Stimulated activated CD4-positive, alpha-beta T cell treated with anti-CD3 and anti-CD28 coated beads, TNF-alpha, amount 100 ng/mL, for 24 hours (primary cell): ENCODE results near the gene CCDC197.

ENCODE experiments used
- DNase-seq, 3 experiments: peaks; one replicate each; pipeline ENCODE4 v3.0.0-alpha.2; 2020; ENCODE audit warnings: low read depth in 3 of 3

The CCDC197 gene

DNA sequence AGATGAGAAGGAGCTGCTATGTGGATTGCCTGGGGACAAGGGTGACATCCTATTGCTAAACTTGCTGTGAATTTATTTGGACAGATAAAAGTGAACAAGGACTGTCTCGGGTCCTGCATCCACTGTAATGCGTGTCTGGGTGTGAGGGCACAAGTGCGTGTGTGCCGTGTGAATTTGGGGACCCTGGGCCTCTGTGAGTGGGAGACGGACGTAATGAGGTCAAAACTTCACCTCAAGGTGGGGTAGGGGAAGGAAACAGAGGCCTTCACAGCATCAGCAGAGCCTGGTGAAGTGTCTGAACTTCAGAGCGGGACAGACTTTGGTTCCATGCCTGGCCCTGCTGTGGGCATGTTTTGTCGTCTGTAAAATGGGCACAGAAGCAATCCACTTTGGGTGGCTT, 35.5 kb upstream of the CCDC197 start:
- no peak for DNase-seq

DNA sequence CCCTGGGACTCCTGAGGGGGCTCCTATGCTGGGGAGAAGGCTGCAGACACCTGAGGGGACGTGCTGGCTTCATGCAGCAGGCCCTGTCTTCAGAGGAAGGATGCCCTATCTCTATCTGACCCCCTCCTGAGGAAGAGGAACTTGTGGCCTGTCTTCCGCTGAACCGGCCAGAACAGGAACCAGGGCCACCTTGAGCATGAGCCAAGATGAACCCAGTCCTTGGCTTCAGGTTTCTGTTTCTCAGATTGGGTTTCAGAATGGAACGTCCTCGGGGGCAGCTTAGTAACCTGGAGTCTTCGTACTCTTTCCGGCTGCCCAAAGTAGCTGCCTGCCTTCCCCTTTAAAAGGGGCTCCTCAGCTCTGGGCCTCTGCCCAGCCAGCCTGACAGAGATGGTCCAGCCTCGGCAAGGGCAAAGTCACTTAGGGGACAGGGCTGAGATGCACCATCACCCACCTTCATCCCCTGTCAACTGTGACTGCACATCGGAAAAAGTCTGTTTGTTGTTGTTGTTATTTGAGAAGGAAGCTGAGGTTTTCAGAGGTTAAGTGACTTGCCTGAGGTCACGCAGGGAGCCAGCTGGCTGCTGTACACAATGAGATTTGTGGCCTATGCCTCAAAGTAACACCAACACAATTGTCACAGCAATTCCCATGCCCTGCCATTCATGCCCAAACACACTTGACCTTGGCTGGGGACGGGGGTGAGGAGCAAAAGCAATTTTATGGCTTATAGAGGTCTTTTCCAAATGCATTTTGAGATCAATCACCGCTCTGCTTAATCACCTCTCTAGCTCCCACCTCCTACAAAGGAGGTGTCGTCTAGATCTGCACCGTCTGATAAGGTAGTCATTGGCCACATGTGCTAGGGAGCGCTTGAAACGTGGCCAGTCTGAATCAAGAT, 34.1 kb upstream of the CCDC197 start:
- DNase-seq: no peak

DNA sequence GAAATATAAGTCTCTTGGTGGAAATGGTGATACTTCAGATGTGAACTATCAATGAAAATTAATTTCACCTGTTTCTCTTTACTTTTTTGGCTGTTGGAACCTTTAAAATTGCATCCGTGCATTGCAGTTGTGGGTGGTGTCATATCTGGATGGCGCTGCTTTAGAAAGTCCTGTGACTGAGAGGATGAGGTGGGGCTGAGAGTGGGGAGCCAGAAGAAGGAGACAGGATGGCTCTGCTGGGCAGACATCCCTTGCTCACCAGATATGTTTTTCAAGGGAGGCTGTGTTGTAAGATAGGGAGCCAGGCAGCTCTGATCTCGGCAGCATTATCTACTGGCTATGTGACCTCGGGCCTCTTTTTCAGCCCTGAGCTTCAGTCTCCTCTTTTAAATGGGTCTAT, 33.4 kb upstream of the CCDC197 start:
- no peak for DNase-seq

DNA sequence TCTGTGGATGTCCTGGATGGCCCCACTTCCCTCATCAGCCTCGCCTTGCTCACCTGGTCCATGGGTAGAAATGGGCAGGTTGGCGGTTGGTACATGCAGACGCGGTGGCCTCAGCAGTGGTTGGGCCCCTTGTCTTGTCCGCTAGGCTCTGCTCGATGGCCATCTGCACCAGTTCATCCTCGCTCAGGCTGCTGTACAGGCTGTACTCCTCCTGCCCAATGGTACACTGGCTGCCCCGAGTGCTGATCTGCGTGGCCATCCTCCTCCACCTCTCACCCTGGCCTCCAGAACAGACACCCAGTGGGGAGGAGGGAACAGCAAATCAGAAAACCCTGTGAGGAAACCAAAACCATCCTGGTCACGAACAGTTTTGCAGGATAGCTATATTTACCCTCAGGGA, 32.8 kb upstream of the CCDC197 start:
- no peak for DNase-seq

DNA sequence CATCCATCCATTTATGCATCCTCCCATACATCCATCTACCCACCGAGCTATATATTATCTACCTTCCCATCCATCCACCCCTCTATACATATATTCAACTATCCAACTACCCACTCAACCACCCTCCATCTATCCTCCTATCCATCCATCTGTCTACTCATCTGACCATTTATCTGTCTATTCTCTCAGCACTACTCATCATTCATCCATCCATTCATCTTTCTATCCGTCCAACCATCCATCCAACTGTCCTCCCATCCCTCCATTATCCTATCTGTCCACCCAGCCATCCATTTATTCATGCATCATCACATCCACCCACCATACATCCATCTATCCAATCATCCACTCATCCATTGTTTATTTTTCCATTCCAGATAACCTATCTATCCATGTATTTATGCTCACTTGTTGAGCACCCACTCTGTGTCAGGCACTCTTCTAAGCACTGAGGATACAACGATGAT, 32.2 kb upstream of the CCDC197 start:
- no peak for DNase-seq

DNA sequence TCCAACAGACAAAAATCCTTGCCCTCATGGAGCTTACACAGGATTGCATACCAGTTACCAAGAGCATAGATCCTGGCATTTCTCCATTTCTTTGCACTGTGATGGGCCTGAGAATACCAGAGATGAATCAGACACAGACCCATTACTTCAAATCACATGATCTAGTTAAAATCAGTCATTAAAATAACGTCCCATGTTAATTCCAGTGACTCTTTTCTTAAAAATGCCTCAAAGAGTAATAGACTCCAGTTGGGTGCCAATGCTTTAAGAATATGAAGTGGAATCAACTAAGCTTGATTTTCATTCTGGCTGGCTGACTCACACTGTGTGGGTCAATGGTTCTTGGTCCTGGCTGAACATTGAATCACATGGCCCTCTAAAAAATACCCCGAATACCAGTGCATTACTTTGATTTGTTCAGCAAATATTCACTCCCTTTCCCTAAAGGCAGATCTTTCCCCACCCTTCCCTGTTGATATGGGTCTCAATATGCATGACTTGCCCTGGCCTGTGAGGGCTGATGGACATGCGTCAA, 31.7 kb upstream of the CCDC197 start:
- DNase-seq: no peak

DNA sequence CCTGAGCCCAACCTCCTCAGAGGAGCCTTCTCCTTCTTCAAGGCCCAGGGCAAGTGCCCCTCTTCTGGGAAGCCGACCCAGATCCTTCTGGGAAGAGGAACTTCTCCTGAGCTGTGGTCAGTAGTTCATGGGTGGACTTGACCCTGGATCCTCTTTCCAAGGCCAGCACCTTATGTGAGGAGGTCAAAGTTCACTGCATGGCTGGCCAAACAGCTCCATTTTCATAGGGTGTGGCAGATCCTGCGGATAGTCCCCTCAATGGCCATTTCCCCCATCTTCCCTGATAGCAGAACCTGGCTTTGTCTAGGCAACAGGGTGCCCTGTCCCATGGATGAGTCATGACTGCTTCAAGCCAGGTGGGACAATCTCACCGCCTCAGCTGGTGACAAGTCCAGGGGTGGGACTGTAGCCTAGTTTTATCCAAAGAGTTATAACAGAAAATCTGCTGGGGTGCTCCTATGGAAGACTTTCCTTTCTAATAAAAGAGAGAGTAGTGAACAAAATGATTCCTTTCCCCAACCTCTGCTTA, 31.1 kb upstream of the CCDC197 start:
- DNase-seq: no peak

DNA sequence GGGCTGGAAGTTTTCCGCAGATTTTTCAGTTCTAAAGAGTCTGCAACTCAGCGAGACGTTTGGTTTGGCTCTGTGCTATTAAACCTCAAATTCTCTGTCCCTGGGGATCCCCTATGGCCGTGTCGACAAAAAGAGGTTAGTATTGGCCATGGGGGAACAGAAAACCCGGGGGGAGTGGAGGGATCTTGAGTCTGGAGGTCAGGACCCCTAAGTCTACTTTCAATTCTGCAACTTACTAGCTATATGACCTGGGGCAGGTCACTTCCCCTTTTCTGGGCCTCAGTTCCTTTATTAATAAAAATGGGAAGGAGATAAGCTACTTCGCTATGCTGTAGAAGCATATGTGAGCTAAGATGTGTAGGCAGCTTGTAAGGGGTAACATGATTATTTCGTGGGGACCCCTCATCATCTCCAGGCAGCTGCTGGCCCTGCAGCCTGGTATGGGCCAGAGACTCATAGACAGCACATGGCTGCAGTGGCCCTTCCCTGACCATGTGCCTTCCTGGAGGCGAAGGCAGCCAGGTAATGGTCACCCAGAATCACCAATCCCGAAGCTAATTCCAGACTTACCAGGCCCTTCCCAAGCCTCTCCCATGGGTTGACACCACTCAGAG, 29.4 kb upstream of the CCDC197 start:
- no peak for DNase-seq

DNA sequence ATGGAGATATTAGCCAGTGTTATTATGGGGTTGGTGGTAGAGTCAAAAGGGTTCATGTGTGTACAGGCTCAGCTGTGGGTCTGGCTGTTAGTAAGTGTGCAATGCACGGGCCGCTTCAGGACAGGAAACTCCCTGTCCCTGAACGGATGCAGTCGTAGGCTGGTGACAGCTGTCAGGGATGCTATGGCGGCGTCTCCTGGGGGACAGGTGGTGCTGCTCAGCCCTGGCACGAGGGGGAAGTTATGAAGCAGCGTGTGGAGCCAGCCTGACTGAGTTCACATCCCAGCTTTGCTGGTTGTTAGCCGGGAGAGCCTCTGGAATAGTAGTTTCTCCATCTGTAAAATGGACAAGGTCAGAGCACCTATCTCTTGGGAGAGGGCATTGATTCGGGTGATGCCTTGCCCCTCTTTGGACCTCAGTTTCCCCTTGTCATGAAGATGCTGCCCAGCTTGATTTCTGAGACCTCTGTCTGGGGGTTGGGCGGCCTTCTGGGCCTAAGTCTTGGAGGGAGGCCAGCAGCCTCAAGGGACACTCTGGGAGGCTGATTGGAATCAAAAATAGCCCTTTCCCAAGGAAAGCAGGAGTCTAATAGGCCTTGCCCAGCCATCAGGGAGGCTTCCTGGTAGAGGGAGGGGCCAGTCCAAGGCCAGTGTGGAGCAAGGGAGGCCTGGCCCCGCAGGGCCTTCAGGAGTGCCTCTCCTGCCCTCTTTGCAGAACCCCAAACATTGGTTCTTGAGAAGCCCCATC, 27.8 kb upstream of the CCDC197 start:
- no peak for DNase-seq

DNA sequence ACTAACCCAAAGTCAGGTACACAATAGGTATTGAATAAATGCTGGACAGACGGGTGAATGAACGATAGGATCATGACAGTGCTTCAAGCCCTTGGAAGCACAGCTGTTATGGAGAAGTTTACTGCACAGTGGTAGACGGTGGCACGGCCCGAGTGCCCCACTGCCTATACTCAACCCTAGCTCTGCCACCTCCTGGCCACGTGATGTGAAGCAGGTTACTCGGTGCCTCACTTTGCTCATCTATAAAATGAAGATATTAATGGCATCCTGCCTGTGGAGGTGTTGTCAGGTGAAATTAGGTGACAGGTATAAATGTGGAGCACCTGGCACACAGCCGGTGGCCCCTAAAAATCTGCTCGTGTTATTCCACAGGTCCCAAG, 26.5 kb upstream of the CCDC197 start:
- peak in 1 of 3 experiments; percentile 63 for DNase-seq

DNA sequence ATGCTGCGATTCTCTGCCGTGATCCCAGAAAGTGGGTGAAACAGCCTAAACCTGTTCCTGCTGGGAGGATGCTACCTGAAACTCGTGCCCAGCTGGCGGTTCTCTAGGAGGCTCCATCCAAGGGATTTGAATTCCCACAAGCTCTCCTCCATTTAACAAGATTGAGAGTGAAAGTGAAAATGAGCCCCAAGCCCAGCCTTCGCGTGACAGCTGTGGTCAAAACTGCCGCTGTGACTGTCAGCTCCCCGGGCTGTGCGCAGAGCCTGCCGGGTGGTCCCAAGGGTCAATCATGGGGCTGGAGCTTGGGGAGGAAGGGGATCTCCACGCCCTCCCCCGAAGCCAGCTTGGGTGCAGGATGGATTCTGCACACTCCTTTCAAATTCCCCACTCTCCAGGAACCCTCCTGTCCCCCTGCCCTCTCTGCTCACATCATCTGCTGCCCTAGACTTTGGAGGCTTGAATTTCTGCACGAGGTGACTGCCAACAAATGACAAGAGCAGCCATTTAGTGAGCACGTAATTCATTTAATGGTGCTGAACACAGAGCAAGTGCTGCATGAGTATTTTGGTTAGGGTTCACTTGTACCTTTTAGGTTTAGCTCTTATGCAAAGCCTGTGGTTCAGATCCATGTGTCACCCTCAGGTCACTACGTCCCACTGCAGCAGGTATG, 26.0 kb upstream of the CCDC197 start:
- DNase-seq: peak in 1 of 3 experiments; percentile 66

DNA sequence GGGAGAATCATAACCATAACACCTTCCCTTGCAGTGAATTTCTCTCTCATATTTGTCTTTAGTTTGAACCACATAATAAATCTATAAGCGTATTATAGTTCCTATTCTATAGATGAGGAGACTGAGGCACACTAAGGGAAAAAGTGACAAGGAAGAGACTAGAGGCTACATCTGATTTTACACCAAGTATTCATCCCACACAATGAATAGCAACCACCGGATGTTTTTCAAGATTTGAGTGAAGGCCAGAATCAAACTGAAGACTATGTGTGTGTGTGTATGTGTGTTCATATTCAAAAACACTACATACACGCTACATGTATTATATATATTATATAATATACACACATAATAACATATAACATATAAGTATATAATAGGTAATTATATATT, 25.5 kb upstream of the CCDC197 start:
- no peak for DNase-seq

DNA sequence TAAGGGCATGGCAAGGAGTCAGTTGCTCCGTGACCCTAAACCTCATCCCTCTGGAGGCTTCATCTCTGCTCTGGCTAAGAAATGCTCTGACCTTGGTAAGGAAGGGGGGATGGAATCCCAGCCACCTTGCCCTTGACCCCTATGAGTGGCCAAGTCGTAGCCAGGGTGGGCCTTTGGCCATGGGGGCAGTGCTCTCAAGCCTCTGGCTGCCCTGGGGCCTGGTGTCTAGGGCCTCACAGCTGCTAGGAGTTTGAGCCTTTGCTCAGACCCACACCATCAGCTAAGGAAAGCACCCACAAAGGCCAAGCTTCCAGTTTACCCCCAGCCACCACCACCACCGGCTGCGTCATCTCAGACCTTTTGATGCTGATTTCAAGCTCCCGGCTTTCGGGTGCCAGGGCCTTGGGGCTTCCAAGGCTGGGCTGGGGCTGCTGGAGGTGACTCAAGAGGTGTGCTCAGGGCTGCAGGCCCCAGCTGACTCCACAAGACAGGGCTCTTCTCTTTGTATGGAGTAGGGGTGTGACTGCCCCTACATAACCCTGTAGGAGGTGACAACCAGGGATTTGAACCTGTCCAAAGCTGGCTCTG, 24.4 kb upstream of the CCDC197 start:
- DNase-seq: no peak

DNA sequence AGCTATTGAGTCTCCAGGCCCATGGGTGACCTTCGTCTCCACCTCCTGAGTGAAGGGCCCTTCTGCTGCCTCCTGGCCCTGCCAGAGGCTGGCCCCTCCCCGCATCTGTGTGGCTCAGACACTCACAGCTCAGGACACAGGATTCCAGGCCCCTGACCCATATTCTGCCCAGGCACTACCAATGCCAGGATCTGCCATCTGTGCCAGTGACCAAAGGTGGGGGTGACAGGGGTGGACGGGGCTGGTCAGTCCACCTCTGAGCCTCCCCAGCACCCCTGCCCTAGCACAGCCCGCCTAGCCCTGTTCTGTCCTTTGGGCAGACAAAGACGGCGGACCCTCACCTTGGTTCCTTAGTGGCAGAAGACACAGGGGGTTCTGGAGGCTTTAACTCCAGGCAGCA, 23.5 kb upstream of the CCDC197 start:
- DNase-seq: no peak

DNA sequence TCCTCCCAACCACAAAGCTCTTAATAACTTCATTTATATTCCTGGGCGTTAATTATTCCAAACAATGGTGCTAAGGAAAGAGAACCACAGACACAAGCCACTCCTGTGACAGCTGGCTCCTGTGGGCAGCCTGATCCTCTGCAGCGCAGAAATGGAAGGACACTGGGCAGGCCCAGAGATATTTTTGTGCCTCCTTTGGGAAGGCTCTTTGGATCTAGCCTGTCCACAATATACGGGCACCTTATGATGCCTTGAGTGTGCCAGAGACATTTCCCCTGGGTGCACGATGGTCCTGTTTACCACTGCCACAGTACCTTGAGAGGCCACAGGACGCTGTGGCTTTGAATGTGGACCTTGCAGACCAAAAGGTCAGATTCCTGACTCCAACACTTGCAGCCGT, 22.8 kb upstream of the CCDC197 start:
- DNase-seq: no peak

DNA sequence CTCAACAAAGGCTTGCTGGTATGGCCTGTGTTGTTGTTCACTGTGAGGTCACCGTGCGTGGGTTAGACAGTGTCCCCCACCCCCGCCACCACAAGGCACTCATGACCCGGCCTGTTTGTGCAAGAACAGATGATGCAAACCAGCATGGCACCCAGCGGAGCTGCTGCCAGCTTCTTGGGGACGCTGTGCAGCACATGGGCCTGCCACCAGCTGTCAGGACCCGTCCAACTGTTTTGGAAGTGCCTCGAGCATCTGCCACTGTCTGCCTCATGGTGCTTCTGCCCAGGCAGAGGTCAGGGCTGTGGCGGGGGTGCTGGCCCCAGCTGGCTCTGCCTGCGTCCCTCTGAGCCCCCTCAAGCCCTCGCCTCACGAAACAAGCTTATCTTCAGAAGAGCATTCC, 22.3 kb upstream of the CCDC197 start:
- no peak for DNase-seq

DNA sequence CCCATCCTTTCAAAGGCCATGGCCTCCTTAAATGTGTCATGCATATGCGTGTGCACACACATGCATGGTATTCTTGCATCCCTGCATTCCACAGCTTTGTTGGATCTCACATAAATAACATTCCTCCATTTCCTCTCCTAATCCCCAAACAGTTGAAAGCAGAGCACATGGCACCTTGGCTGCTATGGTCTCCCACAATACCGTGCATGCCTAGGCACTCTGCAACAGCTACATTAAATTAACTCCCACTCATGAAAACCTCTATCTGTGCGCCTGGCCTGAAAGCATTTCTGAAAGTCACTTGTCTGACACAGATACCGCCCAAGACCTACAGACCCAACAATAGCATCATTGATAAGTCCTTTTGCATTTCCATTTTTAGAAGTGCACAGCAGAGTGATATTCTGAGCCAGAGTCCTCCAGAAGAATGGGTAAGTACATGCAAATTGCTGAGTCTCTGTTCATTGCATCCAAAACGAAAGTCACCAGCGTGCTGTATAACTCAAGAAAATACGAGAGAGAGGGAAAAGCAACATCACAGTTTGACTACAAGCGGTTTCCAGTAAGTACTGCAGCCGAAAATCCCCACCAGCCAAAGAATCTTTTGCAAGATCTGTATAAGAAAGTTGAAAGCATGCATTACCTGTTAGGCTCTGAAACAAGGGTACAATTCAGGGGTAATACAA, 21.2 kb upstream of the CCDC197 start:
- DNase-seq: no peak

DNA sequence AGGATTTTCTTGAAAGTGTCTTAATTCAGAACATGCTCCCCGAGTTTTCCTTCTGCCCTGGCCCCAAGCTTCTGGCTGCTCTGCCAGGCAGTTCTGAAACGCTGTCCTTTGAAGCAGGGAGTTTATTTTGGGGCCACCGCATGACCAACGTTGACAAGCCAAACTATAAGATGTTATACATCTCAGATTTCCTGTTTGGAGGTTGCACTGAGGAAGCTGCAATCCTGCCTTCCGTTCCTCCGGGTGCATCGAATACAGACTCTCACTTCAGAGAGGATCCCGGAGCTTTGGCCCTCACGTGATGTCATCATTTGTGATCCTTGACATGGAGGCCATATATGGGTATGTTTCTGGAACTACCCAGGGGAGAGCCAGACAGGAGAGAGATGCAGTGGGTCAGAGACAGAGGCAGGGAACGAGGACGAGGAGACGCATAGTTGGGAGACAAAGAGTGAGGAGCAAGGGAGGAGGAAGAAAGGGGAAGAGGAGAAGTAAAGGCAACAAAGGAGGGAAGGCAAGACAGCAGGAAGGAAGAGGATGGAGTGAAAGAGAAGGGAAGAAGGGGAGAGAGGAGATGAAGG, 20.5 kb upstream of the CCDC197 start, which contains the start of gene ASB2:
Gene ASB2, minus strand, starts transcription at position 94 of the 581 bp plus-strand sequence. CDS start 12,031 bp downstream, outside the sequence.
- no peak for DNase-seq

DNA sequence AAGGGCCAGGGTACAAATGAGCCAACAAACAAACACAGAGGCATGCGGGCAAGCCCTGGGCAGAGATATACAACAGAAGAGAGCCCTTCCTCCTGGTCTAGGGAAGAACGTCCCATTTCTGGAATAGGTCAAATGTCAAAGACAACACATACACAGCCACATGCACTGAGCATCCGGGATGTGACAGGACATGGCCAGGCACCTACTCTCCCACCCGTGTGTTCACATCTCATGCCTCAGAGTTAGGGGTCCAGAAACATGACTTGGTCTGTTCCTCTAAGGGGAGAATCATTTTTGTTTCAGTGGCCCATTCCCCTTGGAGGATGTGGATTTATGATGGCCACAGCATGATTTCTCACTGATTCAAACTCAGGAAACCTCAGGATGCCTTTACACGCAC, 19.9 kb upstream of the CCDC197 start:
- no peak for DNase-seq
